LHCN-M2 (cell line): ENCODE measurements around the gene KIAA1614. TPM values are rescaled to one million over a fixed set of nuclear protein-coding genes. Genes with fewer than 3 reads are reported as not detected.

Experiments
- DNase-seq: peaks from one replicate; pipeline ENCODE4 v3.0.0-alpha.2; 2012; ENCODE audit warnings: low read depth
- total RNA-seq: library from RNA; depleted of rRNA; stranded (reverse); fragments of >200 nt; gene quantifications from 2 replicates; pipeline ENCODE4 v1.2.3, GENCODE V29; 2014

The KIAA1614 gene
- total RNA-seq, 1 experiment from 2014 or later = 5.9 TPM

DNA sequence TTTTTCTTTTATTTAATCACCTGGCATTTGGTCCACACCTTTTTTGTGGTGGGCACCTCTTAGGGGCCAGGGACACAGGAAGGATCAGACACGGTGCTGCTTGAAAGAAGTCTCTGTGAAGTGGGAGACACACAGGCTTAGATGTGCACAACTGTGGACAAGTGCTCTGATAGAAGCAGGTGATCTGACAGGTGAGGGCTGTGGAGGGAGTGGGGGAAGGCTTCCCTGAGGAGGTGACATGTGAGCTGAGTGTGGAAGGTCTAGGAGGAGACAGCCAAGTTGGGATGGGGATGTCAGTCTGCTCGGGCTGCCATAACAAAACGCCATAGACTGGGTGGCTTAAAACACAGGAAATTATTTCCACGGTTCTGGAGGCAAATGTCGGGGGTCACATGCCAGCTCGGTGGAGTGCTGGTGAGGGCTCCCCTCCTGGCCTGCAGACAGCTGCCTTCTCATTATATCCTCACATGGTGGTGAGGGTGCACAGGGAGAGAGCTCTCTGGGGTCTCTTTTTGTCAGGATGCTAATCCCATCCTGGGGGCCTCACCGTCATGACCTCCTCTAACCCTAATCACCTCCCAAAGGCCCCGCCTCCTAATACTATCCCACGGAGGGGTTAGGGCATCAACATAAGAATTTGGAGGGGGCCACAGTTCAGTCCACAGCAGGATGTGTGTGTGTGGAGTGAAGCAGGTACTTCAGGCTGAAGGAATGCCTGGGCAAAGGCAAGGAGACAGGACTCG is 5.2 kb upstream of the KIAA1614 start:
- DNase-seq = no peak

DNA sequence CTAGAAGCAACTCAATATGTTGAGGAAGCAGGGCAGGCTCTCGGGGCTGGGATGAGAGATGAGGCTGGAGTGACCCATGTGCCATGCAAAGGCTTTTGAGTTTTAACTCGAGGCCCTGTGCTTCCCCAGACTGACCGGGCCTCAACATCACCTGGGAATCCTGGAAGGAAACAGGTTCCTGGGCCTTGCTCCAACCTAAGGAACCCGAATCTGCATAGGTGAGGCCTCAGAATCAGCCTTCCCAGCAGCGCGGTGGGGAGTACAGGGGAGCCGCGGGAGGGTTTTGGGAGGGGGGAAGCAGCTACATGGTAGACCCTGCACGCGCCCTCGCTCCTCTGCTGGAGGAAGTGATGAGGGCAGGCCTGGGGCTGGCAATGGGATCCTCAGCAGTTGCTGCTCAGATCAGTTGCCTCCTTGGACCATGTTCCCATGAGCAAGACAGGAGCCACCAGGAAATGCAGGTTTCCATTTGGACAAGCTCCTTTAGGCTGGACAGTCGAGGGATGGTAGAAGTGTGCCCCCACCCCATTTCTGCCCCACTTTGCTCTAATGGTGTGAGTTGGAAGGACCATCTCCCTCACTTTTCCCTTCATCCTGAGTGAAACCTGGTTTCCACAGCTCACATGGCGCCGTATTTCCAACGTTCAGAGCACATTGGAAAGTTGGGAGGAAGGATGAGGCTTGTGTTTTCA is 4.5 kb upstream of the KIAA1614 start:
- DNase-seq = no peak

DNA sequence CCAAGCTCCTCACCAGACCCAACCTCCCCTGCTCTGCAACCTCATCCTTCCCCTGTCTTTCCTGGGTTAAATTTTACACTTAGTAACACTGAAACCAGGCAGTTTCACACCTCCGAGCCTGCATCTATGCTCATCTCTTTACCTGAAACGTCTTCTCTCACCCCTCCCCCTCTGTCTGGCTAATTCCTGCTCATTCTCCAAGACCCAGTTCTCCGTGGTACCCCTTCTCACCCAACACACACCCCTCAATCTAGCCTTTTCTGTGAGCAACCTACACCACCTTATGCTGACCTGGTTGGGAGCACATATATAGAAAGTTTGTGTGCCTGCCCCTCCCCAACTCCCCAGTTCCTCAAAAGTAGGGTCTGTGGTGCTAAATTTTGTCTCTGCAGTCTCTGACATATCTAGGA is 3.7 kb upstream of the KIAA1614 start:
- no peak for DNase-seq

DNA sequence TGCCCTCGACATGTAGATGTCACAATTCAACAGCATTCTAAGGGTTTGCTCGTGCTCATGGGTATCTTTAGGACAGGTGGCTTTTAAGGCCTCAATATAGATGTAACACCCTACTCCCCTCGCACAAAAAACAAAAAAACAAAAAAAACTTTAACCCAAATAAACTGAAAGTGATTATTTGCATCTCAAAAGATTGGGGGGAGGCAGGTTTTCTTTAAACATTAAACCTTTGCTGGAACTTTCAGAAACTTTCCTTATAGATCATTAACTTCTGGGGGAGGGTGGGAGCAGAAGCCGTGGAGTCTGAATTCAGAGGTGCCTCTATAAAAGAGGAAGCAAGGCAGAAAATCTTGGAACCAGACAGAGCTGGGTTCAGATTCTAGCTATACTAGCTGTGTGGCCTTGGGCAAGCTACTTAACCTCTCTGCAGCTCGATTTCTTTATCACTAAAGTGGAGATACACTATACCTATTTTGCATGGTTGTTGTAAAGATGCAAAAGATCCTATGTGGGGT is 3.2 kb upstream of the KIAA1614 start:
- DNase-seq = no peak

GRCh38 chr1:180911640-180912191 is 981 bp upstream of the KIAA1614 start:
- DNase-seq = peak; percentile 48

DNA sequence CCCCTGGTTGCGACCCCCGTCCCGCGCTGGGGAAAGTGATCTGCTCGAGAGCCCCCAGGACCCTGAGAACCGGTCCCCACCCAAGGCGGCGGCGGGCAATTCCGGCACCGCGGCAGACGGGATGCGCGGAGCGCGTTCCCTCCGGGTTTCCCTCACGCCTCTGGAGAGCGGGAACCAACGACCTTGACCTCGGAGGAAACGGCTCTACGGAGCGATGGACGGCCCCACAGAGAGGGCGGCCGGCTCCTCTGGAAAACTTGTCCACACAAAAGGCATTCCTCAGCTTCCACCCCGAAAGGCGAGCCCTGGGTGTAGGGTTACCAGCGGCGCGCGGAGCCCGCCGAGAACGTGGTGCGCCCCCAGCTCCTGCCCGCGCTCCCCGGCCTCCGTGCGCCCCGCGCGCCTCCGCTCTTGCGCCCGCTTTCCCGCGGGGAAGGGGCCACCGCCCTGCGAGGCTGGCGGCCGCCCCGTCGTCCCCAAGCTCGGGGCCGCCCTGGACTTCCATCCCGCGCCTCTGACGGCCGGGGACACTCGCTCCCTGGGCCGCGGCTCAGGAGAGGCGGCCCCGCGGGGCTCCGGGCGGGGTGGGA is 391 bp upstream of the KIAA1614 start:
- peak; percentile 54 for DNase-seq

DNA sequence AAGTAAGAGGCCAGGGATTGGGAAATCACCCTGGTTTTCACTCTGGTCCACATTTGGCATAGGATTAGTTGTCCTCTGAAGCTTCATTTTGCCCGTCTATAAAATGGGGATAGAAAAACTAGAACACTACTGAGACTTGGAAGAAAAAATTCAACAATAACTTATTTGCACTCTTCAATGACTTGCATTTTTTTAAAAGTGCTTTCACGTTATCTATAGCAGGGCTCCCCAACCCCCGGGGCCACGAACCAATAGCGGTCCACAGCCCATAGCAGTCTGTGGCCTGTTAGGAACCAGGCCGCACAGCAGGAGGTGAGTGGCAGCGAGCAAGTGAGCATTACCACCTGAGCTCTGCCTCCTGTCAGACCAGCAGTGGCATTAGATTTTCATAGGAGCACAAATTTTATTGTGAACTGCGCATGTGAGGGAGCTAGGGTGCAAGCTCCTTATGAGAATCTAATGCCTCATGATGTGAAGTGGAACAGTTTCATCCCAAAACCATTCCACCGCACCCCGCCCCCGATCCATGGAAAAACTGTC is 2.8 kb downstream of the KIAA1614 start:
- DNase-seq = no peak

DNA sequence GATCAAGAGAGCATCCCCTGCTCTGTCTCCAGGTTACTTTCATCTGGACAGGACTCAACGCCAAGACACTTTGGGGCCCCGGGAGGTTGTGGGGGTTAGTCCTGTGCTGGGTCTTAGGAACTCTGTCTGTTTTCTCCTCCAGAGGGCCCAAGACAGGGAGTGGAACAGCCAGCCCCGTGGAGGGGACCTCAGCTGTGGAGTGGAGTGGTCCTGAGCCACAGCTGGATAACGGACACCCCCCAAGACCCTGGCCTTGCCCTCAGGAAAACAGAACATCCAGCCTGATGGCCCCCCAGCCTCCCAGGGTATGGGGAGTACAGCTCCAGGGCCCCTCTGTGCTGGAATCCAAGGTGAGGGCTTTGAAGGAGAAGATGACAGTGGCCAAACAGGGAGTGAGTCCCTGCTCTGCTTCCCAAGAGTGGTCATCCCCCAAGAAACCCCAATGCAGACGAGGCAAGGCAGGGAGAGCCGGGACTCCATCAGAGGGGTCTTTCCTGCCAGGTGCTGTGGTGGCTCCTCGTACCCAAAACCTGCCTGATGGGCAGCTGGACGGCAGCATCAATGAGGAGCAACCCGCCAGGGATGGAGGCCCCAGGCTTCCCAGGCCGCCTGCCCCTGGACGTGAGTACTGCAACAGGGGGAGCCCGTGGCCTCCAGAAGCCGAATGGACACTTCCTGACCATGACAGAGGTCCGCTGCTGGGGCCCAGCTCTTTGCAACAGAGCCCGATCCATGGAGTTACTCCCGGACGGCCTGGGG is 3.5 kb downstream of the KIAA1614 start:
- DNase-seq = no peak

DNA sequence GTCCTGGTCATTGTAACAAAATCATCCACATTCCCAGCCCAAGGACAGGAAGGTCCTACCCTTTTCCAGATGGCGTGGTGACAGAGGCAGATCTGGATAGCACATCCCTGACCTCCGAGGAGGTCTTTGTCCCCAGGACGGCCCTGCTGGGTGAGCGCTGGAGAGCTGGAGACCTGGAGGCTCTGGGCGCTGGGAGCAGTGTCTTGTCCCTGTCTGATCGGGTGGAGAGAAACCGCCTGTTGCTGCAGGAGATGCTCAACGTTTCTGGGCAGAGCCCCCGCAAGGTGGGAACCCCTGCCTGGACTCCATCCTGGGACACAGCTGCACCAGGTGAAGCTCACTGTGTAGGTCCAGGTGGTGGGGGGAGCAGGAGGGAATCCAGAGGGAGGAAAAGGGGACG is 4.1 kb downstream of the KIAA1614 start:
- DNase-seq = no peak

GRCh38 chr1:180917306-180918065 is 4.8 kb downstream of the KIAA1614 start:
- no peak for DNase-seq

DNA sequence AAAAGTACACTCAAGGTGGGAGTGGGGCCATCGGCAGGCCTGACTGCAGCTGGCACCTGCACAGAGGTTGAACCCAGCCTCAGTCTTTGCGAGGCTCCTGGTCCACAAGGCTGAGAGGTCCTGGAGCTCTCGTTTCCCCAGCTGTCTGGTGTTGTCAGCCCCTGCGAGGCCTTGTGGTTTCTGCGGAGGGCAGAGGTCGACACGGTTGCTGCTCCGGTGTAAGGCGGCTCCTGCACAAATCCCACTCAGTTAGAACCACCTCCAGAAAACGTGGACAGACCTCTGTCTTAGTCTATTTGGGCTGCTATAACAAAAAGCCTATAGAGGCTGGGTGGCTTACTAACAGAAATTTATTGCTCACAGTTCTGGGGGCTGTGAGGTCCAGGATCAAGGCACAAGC is 5.8 kb downstream of the KIAA1614 start:
- no peak for DNase-seq

GRCh38 chr1:180919183-180919700 is 6.5 kb downstream of the KIAA1614 start:
- DNase-seq = no peak

GRCh38 chr1:180920193-180920592 is 7.5 kb downstream of the KIAA1614 start:
- no peak for DNase-seq

GRCh38 chr1:180920702-180921101 is 8.0 kb downstream of the KIAA1614 start:
- no peak for DNase-seq

DNA sequence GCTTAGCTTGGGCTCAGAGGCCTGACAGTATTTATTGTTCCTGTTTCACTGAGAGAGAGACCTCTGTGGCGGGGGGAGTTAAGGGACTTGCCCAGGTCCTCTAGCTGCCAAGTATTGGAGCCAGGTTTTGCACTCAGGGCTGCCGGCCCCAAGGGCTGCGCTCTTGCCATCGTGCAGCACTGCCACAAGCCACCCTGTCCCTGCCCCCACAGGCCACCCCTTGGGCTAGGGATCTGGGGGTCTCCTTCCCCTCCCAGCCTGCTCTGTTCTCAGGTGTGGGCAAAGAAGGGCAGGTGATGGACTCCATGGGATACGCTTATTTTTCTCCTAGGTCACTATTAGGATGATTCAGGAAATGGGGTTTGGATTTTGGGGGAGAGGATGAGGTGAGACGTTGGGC is 8.7 kb downstream of the KIAA1614 start:
- no peak for DNase-seq

DNA sequence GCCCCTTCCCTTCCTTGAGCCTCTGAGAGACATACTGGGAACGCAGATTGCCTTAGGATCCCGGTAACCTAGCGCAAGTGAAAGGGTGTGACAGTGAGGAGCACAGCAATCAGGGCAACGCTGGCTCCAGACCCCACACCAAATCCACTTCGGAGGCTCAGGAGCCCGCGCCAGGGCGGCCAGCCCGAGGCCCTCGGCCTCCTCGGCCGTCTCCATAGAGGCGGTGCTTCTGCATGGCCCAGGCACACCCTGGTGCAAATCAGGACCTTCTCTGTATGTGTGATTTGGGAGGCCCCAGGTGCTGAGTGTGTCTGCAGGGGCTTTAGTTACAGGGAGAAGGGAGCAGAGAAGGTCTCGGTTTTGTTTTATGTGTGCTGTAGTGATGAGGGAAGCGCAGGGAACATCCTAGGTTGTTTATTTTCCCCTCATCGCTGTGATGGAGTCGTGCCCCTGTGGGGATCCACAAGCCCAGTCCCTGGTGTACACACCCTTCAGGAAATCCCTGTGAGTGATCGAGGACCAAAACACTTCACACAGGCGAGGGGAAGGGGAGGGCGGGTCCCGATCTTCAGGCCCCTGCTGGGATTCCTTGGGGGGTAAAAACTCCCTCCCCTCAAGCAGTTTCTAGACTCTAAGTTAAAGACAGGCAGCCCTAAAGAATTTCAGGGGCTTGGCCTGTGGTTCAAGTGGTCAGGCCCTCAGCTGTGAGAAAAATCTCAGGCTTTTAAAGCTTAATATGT is 9.4 kb downstream of the KIAA1614 start:
- DNase-seq = no peak

DNA sequence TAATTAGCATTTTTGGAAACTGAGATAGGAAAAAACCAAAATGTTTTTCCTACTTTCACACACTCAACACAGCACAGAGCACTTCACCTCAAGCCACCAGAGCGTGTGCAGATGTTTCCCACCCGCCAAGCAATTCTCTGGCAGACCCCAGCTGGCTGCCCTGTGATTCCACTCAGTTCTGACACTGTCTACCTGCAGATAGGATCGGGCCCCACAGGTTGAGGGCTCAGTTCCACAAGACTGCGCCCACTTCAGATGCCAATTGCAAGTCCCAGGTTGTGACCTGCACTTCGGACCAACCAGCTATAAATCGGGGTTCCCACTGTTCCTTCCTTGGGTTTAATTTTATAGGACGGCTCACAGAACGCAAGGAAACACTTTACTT is 9.9 kb downstream of the KIAA1614 start:
- DNase-seq = no peak

GRCh38 chr1:180923021-180923841 is 10.5 kb downstream of the KIAA1614 start:
- DNase-seq = peak; percentile 68

- DNase-seq = no peak
Measured at GRCh38 chr1:180923887-180924286, 11.2 kb downstream of the KIAA1614 start.
